GM19193 (cell line): Measurements from ENCODE around the gene TAF3.

Experiments
- POLR2A ChIP-seq: IDR thresholded peaks from 4 replicates; pipeline ENCODE4 v1.6.1; 2011; ENCODE audit not compliant: insufficient read depth, insufficient read length; ENCODE audit errors: extremely low read depth

TAF3 gene

GRCh38 chr10:7890781-7891180 lies 72.5 kb downstream of the TAF3 start:
- TF ChIP-seq POLR2A = no peak

- TF ChIP-seq POLR2A = no peak
Observed at GRCh38 chr10:7891634-7892033, 73.3 kb downstream of the TAF3 start.

GRCh38 chr10:7892146-7892545 lies 73.8 kb downstream of the TAF3 start:
- TF ChIP-seq POLR2A = no peak

- no peak for TF ChIP-seq POLR2A
Observed at GRCh38 chr10:7895699-7896090, 77.4 kb downstream of the TAF3 start.

- TF ChIP-seq POLR2A = no peak
Observed at GRCh38 chr10:7896297-7896696, 78.0 kb downstream of the TAF3 start.

GRCh38 chr10:7901256-7901655 lies 83.0 kb downstream of the TAF3 start:
- no peak for TF ChIP-seq POLR2A

- no peak for TF ChIP-seq POLR2A
Observed at GRCh38 chr10:7902413-7902812, 84.1 kb downstream of the TAF3 start.

- no peak for TF ChIP-seq POLR2A
Observed at GRCh38 chr10:7903851-7904250, 85.5 kb downstream of the TAF3 start.

GRCh38 chr10:7906128-7906527 lies 87.8 kb downstream of the TAF3 start:
- no peak for TF ChIP-seq POLR2A

- no peak for TF ChIP-seq POLR2A
Observed at GRCh38 chr10:7908541-7909210, 90.4 kb downstream of the TAF3 start.

GRCh38 chr10:7913126-7913872 lies 95.0 kb downstream of the TAF3 start:
- no peak for TF ChIP-seq POLR2A

GRCh38 chr10:7915923-7916536 lies 97.7 kb downstream of the TAF3 start:
- TF ChIP-seq POLR2A = no peak

- TF ChIP-seq POLR2A = no peak
Observed at GRCh38 chr10:7917736-7918135, 99.4 kb downstream of the TAF3 start.

GRCh38 chr10:7922707-7923106 lies 104.4 kb downstream of the TAF3 start:
- TF ChIP-seq POLR2A = no peak

GRCh38 chr10:7928536-7928935 lies 110.2 kb downstream of the TAF3 start:
- no peak for TF ChIP-seq POLR2A

- no peak for TF ChIP-seq POLR2A
Observed at GRCh38 chr10:7932301-7933036, 114.2 kb downstream of the TAF3 start.

GRCh38 chr10:7933262-7933661 lies 115.0 kb downstream of the TAF3 start:
- TF ChIP-seq POLR2A = no peak
